Measurements from ENCODE around the gene TMEM41B.
"Not testable (repeated sequence)": the region's sequence is repeated elsewhere in the genome, so short reads cannot be mapped to it uniquely, and the experiment has no call there.

TMEM41B gene

GRCh38 chr11:9259981-9260837 lies 54.2 kb downstream of the TMEM41B start:
- no peak for DNase-seq

GRCh38 chr11:9258279-9258678 lies 56.1 kb downstream of the TMEM41B start:
- DNase-seq = not testable (repeated sequence)

- no peak for DNase-seq
These were observed 60.0 kb downstream of the TMEM41B start for GRCh38 chr11:9254416-9254815.

GRCh38 chr11:9253086-9253485 lies 61.3 kb downstream of the TMEM41B start:
- DNase-seq = no peak

GRCh38 chr11:9251311-9251710 lies 63.1 kb downstream of the TMEM41B start:
- DNase-seq = no peak

- DNase-seq = peak; percentile 21 to 31
These were observed 64.2 kb downstream of the TMEM41B start for GRCh38 chr11:9250139-9250582.

- no peak for DNase-seq
These were observed 65.1 kb downstream of the TMEM41B start for GRCh38 chr11:9249252-9249651.

GRCh38 chr11:9247863-9248262 lies 66.5 kb downstream of the TMEM41B start:
- DNase-seq = no peak

GRCh38 chr11:9236242-9236641 lies 78.2 kb downstream of the TMEM41B start:
- DNase-seq = not testable (repeated sequence)

GRCh38 chr11:9232482-9232881 lies 81.9 kb downstream of the TMEM41B start:
- DNase-seq = no peak

- no peak for DNase-seq
These were observed 82.6 kb downstream of the TMEM41B start for GRCh38 chr11:9231848-9232177.
